ENCODE data around the gene GRK1. TPM values are rescaled to one million over a fixed set of nuclear protein-coding genes. Genes with fewer than 3 reads are reported as not detected.

Gene GRK1
- total RNA-seq, 3 donors from 2014 or later = not detected

- intact Hi-C loops (cut with DNase I; ENCODE audit: low total_unique reads) = no loop called here
- peak in 1 of 2 donors; percentile 39 for DNase-seq (ENCODE audit: low spot score in 2 of 2)
- TF ChIP-seq POLR2A (IDR thresholded peaks at IDR 0.05) (no peak), POLR2AphosphoS5 (IDR thresholded peaks at IDR 0.05) (no peak)
- TF ChIP-seq, protein P1, sequence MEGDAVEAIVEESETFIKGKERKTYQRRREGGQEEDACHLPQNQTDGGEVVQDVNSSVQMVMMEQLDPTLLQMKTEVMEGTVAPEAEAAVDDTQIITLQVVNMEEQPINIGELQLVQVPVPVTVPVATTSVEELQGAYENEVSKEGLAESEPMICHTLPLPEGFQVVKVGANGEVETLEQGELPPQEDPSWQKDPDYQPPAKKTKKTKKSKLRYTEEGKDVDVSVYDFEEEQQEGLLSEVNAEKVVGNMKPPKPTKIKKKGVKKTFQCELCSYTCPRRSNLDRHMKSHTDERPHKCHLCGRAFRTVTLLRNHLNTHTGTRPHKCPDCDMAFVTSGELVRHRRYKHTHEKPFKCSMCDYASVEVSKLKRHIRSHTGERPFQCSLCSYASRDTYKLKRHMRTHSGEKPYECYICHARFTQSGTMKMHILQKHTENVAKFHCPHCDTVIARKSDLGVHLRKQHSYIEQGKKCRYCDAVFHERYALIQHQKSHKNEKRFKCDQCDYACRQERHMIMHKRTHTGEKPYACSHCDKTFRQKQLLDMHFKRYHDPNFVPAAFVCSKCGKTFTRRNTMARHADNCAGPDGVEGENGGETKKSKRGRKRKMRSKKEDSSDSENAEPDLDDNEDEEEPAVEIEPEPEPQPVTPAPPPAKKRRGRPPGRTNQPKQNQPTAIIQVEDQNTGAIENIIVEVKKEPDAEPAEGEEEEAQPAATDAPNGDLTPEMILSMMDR (IDR thresholded peaks at IDR 0.05) = no peak
- Histone ChIP-seq H3K27me3 (no peaks in the 10 kb centered on the region), H3K4me1 (no peaks in the 10 kb centered on the region), H3K4me3 (no peak overlapping the region), H3K9me3 (no peaks in the 10 kb centered on the region), H3K36me3 (no peaks in the 10 kb centered on the region), H3K27ac (no peak overlapping the region)
Measured at GRCh38 chr13:113670541-113670940, 3.5 kb downstream of the GRK1 start.

DNA sequence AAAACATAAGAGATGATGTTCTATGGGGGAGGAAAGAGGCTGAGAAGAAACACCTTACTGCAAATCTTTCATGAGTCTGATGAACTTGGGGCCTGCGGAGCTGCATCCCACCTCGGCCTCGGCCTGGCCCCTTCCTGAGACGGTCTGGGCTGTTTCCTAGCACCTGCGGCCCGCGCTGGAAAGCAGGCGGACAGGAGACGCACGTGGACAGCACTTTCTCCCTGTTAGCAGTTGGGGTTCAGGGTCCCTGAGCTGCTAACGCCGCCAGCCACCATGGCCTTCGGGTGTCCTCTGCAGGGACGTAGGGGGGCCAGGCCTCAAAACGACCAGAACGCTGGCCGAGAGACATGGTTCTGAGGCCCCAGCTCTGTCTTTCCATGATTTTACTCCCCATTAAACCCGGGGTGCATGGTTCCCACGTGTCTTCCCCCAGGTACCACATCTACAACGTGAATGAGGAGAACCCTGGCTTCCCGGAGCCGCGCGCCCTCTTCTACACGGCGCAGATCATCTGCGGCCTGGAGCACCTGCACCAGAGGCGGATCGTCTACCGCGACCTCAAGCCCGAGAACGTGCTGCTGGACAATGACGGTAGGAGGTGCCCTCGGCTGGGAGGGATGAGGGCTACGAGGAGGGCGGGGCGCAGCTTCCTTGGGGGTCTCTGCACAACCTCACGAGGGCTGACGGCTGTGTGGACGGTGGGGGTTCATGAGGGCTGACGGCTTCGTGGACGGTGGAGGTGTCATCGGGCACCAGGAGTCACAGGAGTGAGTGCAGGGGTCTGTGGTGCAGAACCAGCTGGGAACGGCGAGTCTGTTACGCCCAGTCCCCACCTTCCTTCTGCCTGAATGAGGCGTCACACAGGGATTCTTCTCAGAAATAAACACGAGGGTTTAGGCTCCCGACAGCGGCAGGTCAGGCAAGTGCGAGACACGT is 4.3 kb downstream of the GRK1 start:
- no peaks in the 10 kb centered on the region for H3K9me3 ChIP-seq

GRCh38 chr13:113672002-113672651 is 5.1 kb downstream of the GRK1 start:
- TF ChIP-seq, protein P1 (IDR thresholded peaks at IDR 0.05) = no peak
- no peak for TF ChIP-seq POLR2A (IDR thresholded peaks at IDR 0.05)
- DNase-seq (ENCODE audit: low spot score in 2 of 2) = no peak
- Histone ChIP-seq H3K4me1 (no peaks in the 10 kb centered on the region), H3K4me3 (no peak overlapping the region), H3K27ac (no peak overlapping the region), H3K9me3 (no peaks in the 10 kb centered on the region), H3K27me3 (no peaks in the 10 kb centered on the region), H3K36me3 (no peaks in the 10 kb centered on the region)
- intact Hi-C loops (cut with DNase I; ENCODE audit: low total_unique reads) = no loop called here

More for the DNA sequence above, 4.3 kb downstream of the GRK1 start:
- peak in 1 of 2 donors; percentile 44 for DNase-seq (ENCODE audit: low spot score in 2 of 2)
- Histone ChIP-seq H3K4me3 (no peak overlapping the region), H3K27ac (no peak overlapping the region), H3K4me1 (no peaks in the 10 kb centered on the region), H3K36me3 (no peaks in the 10 kb centered on the region), H3K27me3 (no peaks in the 10 kb centered on the region)
- intact Hi-C loops (cut with DNase I; ENCODE audit: low total_unique reads) = no loop called here
- TF ChIP-seq POLR2A (IDR thresholded peaks at IDR 0.05) = no peak

DNA sequence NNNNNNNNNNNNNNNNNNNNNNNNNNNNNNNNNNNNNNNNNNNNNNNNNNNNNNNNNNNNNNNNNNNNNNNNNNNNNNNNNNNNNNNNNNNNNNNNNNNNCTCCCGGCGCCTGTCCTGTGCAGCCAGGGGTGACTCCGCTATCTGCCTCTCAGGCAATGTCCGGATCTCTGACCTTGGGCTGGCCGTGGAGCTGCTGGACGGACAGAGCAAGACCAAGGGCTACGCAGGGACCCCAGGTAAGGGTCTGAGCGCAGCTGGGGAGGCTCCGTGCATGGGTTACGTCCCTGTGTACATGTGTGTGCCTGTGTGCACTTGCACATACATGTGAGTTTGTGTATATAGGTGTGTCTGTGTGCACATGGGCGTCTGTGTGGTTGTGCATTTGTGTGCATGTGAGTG is 55.9 kb downstream of the GRK1 start:
- H3K27me3 ChIP-seq = no peaks in the 10 kb centered on the region
- no peak overlapping the region for H3K27ac ChIP-seq
- TF ChIP-seq POLR2AphosphoS5 (IDR thresholded peaks at IDR 0.05) (no peak), POLR2A (IDR thresholded peaks at IDR 0.05) (no peak)
- TF ChIP-seq, protein P1 (IDR thresholded peaks at IDR 0.05) = no peak
- intact Hi-C loops (cut with DNase I; ENCODE audit: low total_unique reads) = no loop called here
- H3K4me1 ChIP-seq = no peaks in the 10 kb centered on the region
- H3K9me3 ChIP-seq = no peaks in the 10 kb centered on the region
- DNase-seq (ENCODE audit: low spot score in 2 of 2) = no peak
- H3K36me3 ChIP-seq = no peaks in the 10 kb centered on the region
- H3K4me3 ChIP-seq = no peak overlapping the region

DNA sequence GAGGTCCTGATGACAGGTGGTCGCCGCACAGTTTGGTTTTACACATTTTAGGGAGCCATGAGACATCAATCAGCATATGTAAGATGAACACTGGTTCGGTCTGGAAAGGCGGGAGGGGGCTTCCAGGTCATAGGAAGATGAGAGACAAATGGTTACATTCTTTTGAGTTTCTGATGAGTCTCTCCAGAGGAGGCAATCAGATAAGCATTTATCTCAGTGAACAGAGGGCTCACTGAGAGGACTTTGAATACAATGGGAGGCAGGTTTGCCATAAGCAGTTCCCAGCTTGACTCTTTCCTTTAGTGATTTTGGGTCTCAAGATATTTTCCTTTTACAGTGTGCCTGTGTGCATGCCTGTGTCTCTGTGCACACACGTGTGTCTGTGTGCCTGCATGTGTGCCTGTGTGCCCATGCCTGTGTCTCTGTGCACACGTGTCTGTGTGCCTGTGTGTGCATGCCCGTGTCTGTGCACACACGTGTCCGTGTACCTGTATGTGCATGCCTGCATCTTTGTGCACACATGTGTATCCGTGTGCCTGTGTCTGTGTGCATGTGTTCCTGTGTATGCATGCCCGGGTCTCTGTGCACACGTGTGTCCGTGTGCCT is 56.5 kb downstream of the GRK1 start:
- no peak for DNase-seq (ENCODE audit: low spot score in 2 of 2)
- Histone ChIP-seq H3K36me3 (no peaks in the 10 kb centered on the region), H3K9me3 (no peaks in the 10 kb centered on the region), H3K27me3 (peaks cover 0 to 3% of the 10 kb centered on the region in 2 donors), H3K4me3 (no peak overlapping the region), H3K27ac (no peak overlapping the region), H3K4me1 (no peaks in the 10 kb centered on the region)
- intact Hi-C loops (cut with DNase I; ENCODE audit: low total_unique reads) = no loop called here
- TF ChIP-seq, protein P1 (IDR thresholded peaks at IDR 0.05) = no peak
- TF ChIP-seq POLR2AphosphoS5 (IDR thresholded peaks at IDR 0.05) (no peak), POLR2A (IDR thresholded peaks at IDR 0.05) (no peak)

Measured in breast epithelium (tissue), 4 donors.